H1 (cell line): ENCODE results near the gene IFNGR1. TPM values are rescaled to one million over a fixed set of nuclear protein-coding genes. Genes with fewer than 3 reads are reported as not detected.

Experiments
- CTCF ChIA-PET: fragments of 300-600 bp; sonication (Branson Sonifier 250); formaldehyde crosslinking; loops from one replicate; lab custom pipeline; 2021; ENCODE audit not compliant: partially characterized antibody; lab: Charles Lee
- POLR2A ChIA-PET: fragments of 300-600 bp; sonication (Branson Sonifier 250); formaldehyde crosslinking; loops from one replicate; lab custom pipeline; 2021; ENCODE audit warnings: inconsistent platforms; ENCODE audit not compliant: partially characterized antibody; lab: Charles Lee
- DNase-seq, 2 experiments: peaks; one replicate each; pipeline versions ENCODE4 v3.0.0 to v3.0.0-alpha.2; 2010 to 2022; ENCODE audit warnings: low spot score in 2 of 2, low read depth in 1 of 2, mixed read lengths in 1 of 2
- FAIRE-seq: peaks from 2 replicates; lab custom pipeline; 2011; peaks lifted over from hg19 to GRCh38; lab: Jason Lieb, UNC
- H2AFZ ChIP-seq: 2 replicates; pipeline ENCODE4 v1.8.1; 2012; ENCODE audit warnings: low read length, inconsistent platforms
- H2AK5ac ChIP-seq: 2 replicates; pipeline ENCODE4 v1.6.1; 2013; ENCODE audit warnings: low read depth, low read length
- H2BK120ac ChIP-seq: replicated peaks from 2 replicates; pipeline ENCODE3; 2013; ENCODE audit warnings: low read depth, low read length, inconsistent platforms
- H2BK12ac ChIP-seq: 2 replicates; pipeline ENCODE4 v1.6.1; 2013; ENCODE audit warnings: low read depth, low read length
- H2BK15ac ChIP-seq: 2 replicates; pipeline ENCODE4 v1.6.1; 2013; ENCODE audit warnings: low read length
- H2BK20ac ChIP-seq: 2 replicates; pipeline ENCODE4 v1.6.1; 2013; ENCODE audit warnings: low read length
- H2BK5ac ChIP-seq: 2 replicates; pipeline ENCODE4 v1.6.1; 2013; ENCODE audit warnings: low read depth, low read length
- H3K14ac ChIP-seq: 2 replicates; pipeline ENCODE4 v1.6.1; 2013; ENCODE audit warnings: inconsistent platforms; ENCODE audit not compliant: insufficient read length
- H3K18ac ChIP-seq: 2 replicates; pipeline ENCODE4 v1.6.1; 2013; ENCODE audit warnings: low read length; ENCODE audit errors: extremely low read depth
- H3K23ac ChIP-seq: 2 replicates; pipeline ENCODE4 v1.6.1; 2013; ENCODE audit warnings: inconsistent platforms; ENCODE audit not compliant: insufficient read length
- H3K23me2 ChIP-seq: 2 replicates; pipeline ENCODE4 v1.6.1; 2013; ENCODE audit warnings: low read depth, low read length
- H3K27ac ChIP-seq: 2 replicates; pipeline ENCODE4 v1.6.1; 2011; ENCODE audit warnings: low read depth, low read length, inconsistent platforms
- H3K27me3 ChIP-seq, 4 experiments: replicated peaks in 1 of 4; 1 replicate in 1 of 4; 2 replicates in 3 of 4; pipeline versions ENCODE4 v1.6.1 to v1.8.1; 2011 to 2013; ENCODE audit warnings: low read length in 3 of 4, mild to moderate bottlenecking in 3 of 4, inconsistent platforms in 2 of 4, mixed read lengths in 2 of 4, moderate library complexity in 1 of 4; ENCODE audit not compliant: control insufficient read depth in 3 of 4, insufficient read depth in 3 of 4; ENCODE audit errors: extremely low read depth in 1 of 4
- H3K36me3 ChIP-seq, 4 experiments: 2 replicates each; pipeline versions ENCODE4 v1.6.1 to v1.8.1; 2011 to 2013; ENCODE audit warnings: mild to moderate bottlenecking in 4 of 4, low read length in 3 of 4, moderate library complexity in 2 of 4, control low read depth in 1 of 4, inconsistent platforms in 1 of 4; ENCODE audit not compliant: insufficient read depth in 4 of 4, control insufficient read depth in 2 of 4
- H3K4ac ChIP-seq: replicated peaks from 2 replicates; pipeline ENCODE3; 2013; ENCODE audit warnings: low read length, low read depth, mixed read lengths, inconsistent platforms; ENCODE audit not compliant: insufficient read length
- H3K4me1 ChIP-seq, 4 experiments: replicated peaks in 1 of 4; 1 replicate in 1 of 4; 2 replicates in 3 of 4; pipeline versions ENCODE4 v1.6.1 to v1.8.1; 2011 to 2013; ENCODE audit warnings: low read length in 3 of 4, inconsistent platforms in 2 of 4, mixed read lengths in 1 of 4; ENCODE audit not compliant: insufficient read depth in 4 of 4, control insufficient read depth in 3 of 4
- H3K4me2 ChIP-seq, 2 experiments: 2 replicates each; pipeline versions ENCODE4 v1.6.1 to v1.8.1; 2011 to 2013; ENCODE audit warnings: low read depth in 2 of 2, low read length in 2 of 2, control low read depth in 1 of 2, inconsistent platforms in 1 of 2, mild to moderate bottlenecking in 1 of 2; ENCODE audit not compliant: insufficient read depth in 1 of 2
- H3K4me3 ChIP-seq, 4 experiments: fragments of 200-600, 300-600 bp in 1 of 4; sonication (generic), shearing (Covaris generic), sonication (Bioruptor Twin) in 1 of 4; 2 replicates each; pipeline versions ENCODE4 v1.5.1 to v1.8.1; 2011 to 2016; ENCODE audit warnings: low read length in 4 of 4, low read depth in 3 of 4, control low read depth in 2 of 4, inconsistent platforms in 2 of 4, mild to moderate bottlenecking in 2 of 4, mixed read lengths in 1 of 4, moderate library complexity in 1 of 4; ENCODE audit not compliant: insufficient read depth in 2 of 4; ENCODE audit errors: extremely low read depth in 1 of 4
- H3K56ac ChIP-seq: replicated peaks from 2 replicates; pipeline ENCODE3; 2013; ENCODE audit warnings: low read depth, mild to moderate bottlenecking, mixed read lengths, low read length, inconsistent platforms; ENCODE audit not compliant: insufficient read length
- H3K79me1 ChIP-seq: 2 replicates; pipeline ENCODE4 v1.6.1; 2013; ENCODE audit warnings: low read depth, low read length, control low read depth
- H3K79me2 ChIP-seq, 2 experiments: 2 replicates each; pipeline versions ENCODE4 v1.6.1 to v1.8.1; 2012 to 2013; ENCODE audit warnings: low read length in 2 of 2, mild to moderate bottlenecking in 2 of 2, inconsistent platforms in 1 of 2; ENCODE audit not compliant: insufficient read depth in 2 of 2, control insufficient read depth in 1 of 2
- H3K9ac ChIP-seq, 4 experiments: replicated peaks in 1 of 4; 1 replicate in 1 of 4; 2 replicates in 3 of 4; pipeline versions ENCODE4 v1.6.1 to v1.8.1; 2011 to 2013; ENCODE audit warnings: low read depth in 3 of 4, low read length in 3 of 4, control low read depth in 2 of 4, mild to moderate bottlenecking in 2 of 4, moderate library complexity in 2 of 4, inconsistent platforms in 1 of 4; ENCODE audit errors: extremely low read depth in 1 of 4
- H3K9me3 ChIP-seq, 2 experiments: 2 replicates each; pipeline versions ENCODE4 v1.6.1 to v1.8.1; 2012 to 2013; ENCODE audit warnings: mild to moderate bottlenecking in 2 of 2, moderate library complexity in 2 of 2, control low read depth in 1 of 2, inconsistent platforms in 1 of 2, low read depth in 1 of 2, low read length in 1 of 2, mixed read lengths in 1 of 2; ENCODE audit not compliant: insufficient read depth in 2 of 2
- H4K20me1 ChIP-seq, 2 experiments: replicated peaks in 1 of 2; 2 replicates each; pipeline versions ENCODE3 to v1.8.1; 2011 to 2013; ENCODE audit warnings: inconsistent platforms in 2 of 2, low read length in 2 of 2, mild to moderate bottlenecking in 1 of 2; ENCODE audit not compliant: insufficient read depth in 2 of 2, control insufficient read depth in 1 of 2
- H4K5ac ChIP-seq: 2 replicates; pipeline ENCODE4 v1.6.1; 2013; ENCODE audit warnings: low read length, low read depth, mixed read lengths, inconsistent platforms; ENCODE audit not compliant: insufficient read length
- H4K8ac ChIP-seq: 2 replicates; pipeline ENCODE4 v1.8.0; 2013; ENCODE audit warnings: mild to moderate bottlenecking, moderate library complexity, low read length, inconsistent platforms; ENCODE audit not compliant: insufficient read depth; ENCODE audit errors: extremely low read depth
- H4K91ac ChIP-seq: replicated peaks from 2 replicates; pipeline ENCODE3; 2013; ENCODE audit warnings: low read length, mixed read lengths, inconsistent platforms; ENCODE audit not compliant: insufficient read length
- CBX5 ChIP-seq: fragments of 300-800, 300-1000 bp; sonication (generic); IDR thresholded peaks from 2 replicates; pipeline ENCODE4 v1.7.1; 2016; ENCODE audit warnings: antibody characterized with exemption, low read length, low read depth
- GTF2F1 ChIP-seq: IDR thresholded peaks from 2 replicates; pipeline ENCODE4 v1.6.1; 2012; ENCODE audit warnings: low read depth, low read length, improper control_type of control experiment, borderline replicate concordance
- RFX5 ChIP-seq: IDR thresholded peaks from 2 replicates; pipeline ENCODE4 v1.6.1; 2011; ENCODE audit warnings: low read depth, low read length, improper control_type of control experiment, borderline replicate concordance
- RXRA ChIP-seq: IDR thresholded peaks from 2 replicates; pipeline ENCODE4 v1.6.1; 2011; ENCODE audit warnings: low read depth, mild to moderate bottlenecking, low read length, moderate library complexity; ENCODE audit not compliant: insufficient read depth
- SIN3A ChIP-seq, 2 experiments: IDR thresholded peaks in 1 of 2; conservative IDR thresholded peaks in 1 of 2; 2 replicates each; pipeline ENCODE4 v1.6.1; 2011 to 2012; ENCODE audit warnings: low read length in 2 of 2, improper control_type of control experiment in 1 of 2, low read depth in 1 of 2, mild to moderate bottlenecking in 1 of 2
- TCF12 ChIP-seq: IDR thresholded peaks from 2 replicates; pipeline ENCODE4 v1.6.1; 2011; ENCODE audit warnings: low read depth, mild to moderate bottlenecking, low read length
- TEAD4 ChIP-seq: IDR thresholded peaks from 2 replicates; pipeline ENCODE4 v1.6.1; 2012; ENCODE audit warnings: low read depth, low read length, inconsistent platforms, mixed read lengths
- WGBS, 2 experiments: shearing (Covaris generic) in 1 of 2; methylation state at CpG; one replicate each; pipeline versions ENCODE4 v1.1.6 to v1.1.7; 2013 to 2015; ENCODE audit warnings: low lambda C conversion rate in 2 of 2, mixed read lengths in 2 of 2, inconsistent platforms in 1 of 2, low coverage in 1 of 2, missing lambda C conversion rate in 1 of 2; ENCODE audit not compliant: insufficient replicate concordance in 2 of 2, insufficient coverage in 1 of 2, insufficient read length in 1 of 2; ENCODE audit errors: extremely low coverage in 1 of 2, missing lambda C conversion rate in 1 of 2; 5-methylcytosine and 5-hydroxymethylcytosine counted together
- polyA plus RNA-seq, 7 experiments: library from polyadenylated mRNA; depleted of rRNA in 3 of 7; stranded (reverse) in 5 of 7; unstranded in 2 of 7; fragments of >200 nt in 5 of 7; fragments of 200-250 nt in 2 of 7; gene quantifications; 1 replicate in 5 of 7; 2 replicates in 1 of 7; 4 replicates in 1 of 7; pipeline versions ENCODE4 v1.2.1 to v1.2.3, GENCODE V29; 2011 to 2013; ENCODE audit warnings: missing spikeins in 2 of 7, mixed read lengths in 2 of 7
- total RNA-seq: library from RNA; stranded (reverse); fragmentation: NEBNext Ultra II Directional; extraction: Animal tissue kit (Norgen Biotek cat#: 25700); gene quantifications from 2 replicates; pipeline ENCODE4 v1.2.1, GENCODE V29; 2021

Gene IFNGR1
- total and polyA plus RNA-seq, 2 of the 8 experiments (the other 6 are each of a cell fraction or from before 2014, with no cell fraction given): 9.7 to 20.9 TPM

DNA sequence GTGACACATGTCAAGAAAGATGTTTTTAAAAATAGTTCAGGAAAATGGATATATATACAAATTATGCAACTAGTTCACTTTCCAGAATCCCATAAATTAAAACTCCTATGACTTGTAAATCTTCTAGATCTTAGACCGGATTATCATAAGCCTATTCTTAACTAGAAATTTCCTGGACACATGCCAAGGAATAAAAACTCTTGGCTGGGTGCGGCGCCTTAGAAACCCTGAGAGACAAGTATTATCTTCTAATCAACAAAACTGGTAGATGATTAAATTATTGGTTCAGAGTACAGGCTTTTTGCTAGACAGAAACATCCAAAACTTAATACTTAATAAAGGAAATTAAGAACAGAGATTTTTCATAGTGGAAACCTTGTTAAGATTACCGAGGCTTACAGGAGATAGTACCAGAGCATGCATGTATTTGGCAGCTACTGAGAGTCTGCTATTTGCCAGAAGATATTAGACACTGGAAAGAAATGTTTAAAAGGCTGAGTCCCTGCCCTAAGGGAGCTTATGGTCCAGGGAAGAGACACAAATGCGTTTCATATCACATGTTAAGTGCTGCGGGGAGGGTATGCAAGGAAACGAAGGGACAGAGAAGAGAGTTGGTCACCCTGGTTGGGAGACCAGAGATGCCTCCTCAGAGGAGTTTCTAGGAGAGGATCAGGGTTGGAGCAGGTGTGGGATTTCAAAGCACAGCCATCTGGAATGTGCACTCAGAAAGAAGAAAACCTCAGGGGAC lies 46.5 kb upstream of the IFNGR1 start:
- Histone ChIP-seq H3K36me3 (no peaks in the 10 kb centered on the region), H2BK120ac (no peak overlapping the region), H3K14ac (no peak overlapping the region), H2AFZ (no peak overlapping the region), H4K5ac (no peak overlapping the region), H3K4me3 (no peak overlapping the region), H3K9ac (no peak overlapping the region), H2BK20ac (no peak overlapping the region), H3K79me1 (no peaks in the 10 kb centered on the region), H2BK12ac (no peak overlapping the region), H2BK5ac (no peak overlapping the region), H3K27ac (no peak overlapping the region), H3K18ac (no peak overlapping the region), H3K56ac (no peak overlapping the region), H3K27me3 (no peaks in the 10 kb centered on the region; a peak in 1 of 7 replicates), H3K23me2 (no peaks in the 10 kb centered on the region), H4K20me1 (no peaks in the 10 kb centered on the region), H2BK15ac (no peak overlapping the region), H3K79me2 (no peaks in the 10 kb centered on the region), H3K4ac (no peak overlapping the region), H3K9me3 (no peaks in the 10 kb centered on the region), H4K8ac (no peak overlapping the region), H2AK5ac (no peak overlapping the region), H4K91ac (no peak overlapping the region), H3K23ac (no peak overlapping the region), H3K4me1 (no peaks in the 10 kb centered on the region), H3K4me2 (no peak overlapping the region)
- WGBS, 2 experiments: 93% methylated on average over 7 of the region's 7 CpGs; no CpG with 5 or more reads in 1 of the 2 experiments
- DNase-seq: no peak
- TF ChIP-seq CBX5 (no peak), SIN3A (conservative IDR thresholded peaks at IDR 0.05 in 1 of 2, IDR thresholded peaks at IDR 0.05 in 1 of 2; ENCODE audit: low read depth in 1 of 2, low read length in 2 of 2) (no peak), GTF2F1 (no peak), RXRA (no peak), RFX5 (no peak), TCF12 (no peak), TEAD4 (no peak)
- ChIA-PET CTCF (no interaction called here), POLR2A (no interaction called here)
- FAIRE-seq: no peak
